Non-pigmented ciliary epithelial cell (primary cell): ENCODE measurements around the gene FAM171A1.

Experiments used
- DNase-seq: peaks from one replicate; pipeline ENCODE4 v3.0.0-alpha.2; 2010; ENCODE audit warnings: low read depth

Gene FAM171A1

DNA sequence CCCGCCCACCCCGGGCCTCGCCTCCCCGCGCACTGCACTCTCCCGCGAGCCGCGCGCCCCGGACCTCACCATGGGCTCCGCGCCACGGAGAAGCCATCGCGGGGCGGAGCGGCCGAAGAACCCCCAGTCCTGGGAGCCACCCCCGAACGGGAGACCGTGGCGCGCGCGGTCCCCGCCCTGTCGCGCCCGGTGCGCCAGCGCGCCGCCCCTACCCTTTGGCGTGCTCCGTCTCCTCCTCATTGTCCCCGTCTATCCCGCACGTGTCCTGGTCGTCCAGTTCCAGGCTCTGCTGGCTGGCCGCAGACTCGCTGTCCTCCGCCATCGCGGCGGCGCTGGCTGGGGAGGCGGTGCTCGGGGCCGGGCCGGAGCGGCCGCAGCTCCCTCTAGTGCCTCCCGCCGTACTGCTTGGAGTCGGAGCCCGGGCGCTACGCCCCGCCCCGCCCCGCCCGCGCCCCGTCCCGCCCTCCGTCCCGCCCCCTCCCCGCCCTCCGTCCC lies 202.8 kb downstream of the FAM171A1 start, which contains the start of gene NMT2:
Gene NMT2 (minus strand): TSS at position 403 of the 495 bp plus-strand sequence. CDS start 81 bp downstream, at position 322.
- DNase-seq, result no peak

- no peak for DNase-seq
Measured at GRCh38 chr10:15167411-15168290, 203.4 kb downstream of the FAM171A1 start.

- DNase-seq, result no peak
Measured at GRCh38 chr10:15166325-15166724, 204.8 kb downstream of the FAM171A1 start.

DNA sequence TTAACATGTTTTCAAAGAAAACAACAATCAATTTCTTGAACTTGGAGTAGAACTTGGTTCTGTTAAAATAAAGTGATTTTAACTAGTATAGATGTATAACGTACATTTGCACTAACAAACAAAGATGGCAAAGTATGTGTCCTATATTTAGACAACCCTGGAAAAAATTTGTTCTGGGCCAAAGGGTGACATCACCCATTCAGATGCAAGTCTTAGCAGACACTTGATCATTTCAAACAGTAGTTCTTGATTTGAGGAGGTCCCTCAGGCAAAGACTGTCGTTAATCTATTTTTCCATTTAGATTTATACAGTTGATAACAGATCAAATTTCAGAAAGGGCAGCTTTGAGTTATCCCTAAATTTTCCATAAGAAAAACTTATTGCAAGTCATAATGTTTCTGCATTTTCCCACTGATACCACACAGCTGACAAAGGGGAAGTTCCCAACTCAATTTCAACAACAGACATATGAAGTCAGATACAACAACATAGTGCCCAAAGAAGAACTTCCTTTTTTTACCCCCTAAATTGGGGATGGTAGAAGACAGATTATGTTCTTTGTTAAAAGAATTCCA lies 207.7 kb downstream of the FAM171A1 start:
- no peak for DNase-seq
